WTC11 (cell line): ENCODE results near the gene DRC1. TPM values are rescaled to one million over a fixed set of nuclear protein-coding genes. Genes with fewer than 3 reads are reported as not detected.
A peak's percentile ranks its signal among the peaks of the same experiment; 100 is the strongest.

Experiments
- ATAC-seq: fragments of 200-7000 bp; cut with Tn5 transposase; 2 replicates; pipeline ENCODE4 v1.10.0; 2021; ENCODE audit warnings: mild to moderate bottlenecking, moderate library complexity
- CTCF ChIA-PET: fragments of 300-600 bp; sonication (Branson Sonifier 250); formaldehyde crosslinking; loops from one replicate; lab custom pipeline; 2021; ENCODE audit warnings: antibody characterized with exemption; lab: Charles Lee
- POLR2A ChIA-PET: fragments of 350-600 bp; sonication (Branson Sonifier 250); formaldehyde crosslinking; loops from one replicate; lab custom pipeline; 2021; ENCODE audit warnings: antibody characterized with exemption; lab: Charles Lee
- DNase-seq: peaks from one replicate; pipeline ENCODE4 v3.0.0; 2021; ENCODE audit warnings: low spot score
- H3K27ac Mint-ChIP-seq: 2 replicates; pipeline ENCODE4 v1.8.0; 2021; ENCODE audit warnings: mixed read lengths
- H3K27me3 Mint-ChIP-seq: 2 replicates; pipeline ENCODE4 v1.8.0; 2021; ENCODE audit warnings: low read depth, mild to moderate bottlenecking, moderate library complexity, mixed read lengths
- H3K36me3 Mint-ChIP-seq: 2 replicates; pipeline ENCODE4 v1.8.0; 2021; ENCODE audit warnings: mixed read lengths
- H3K4me1 Mint-ChIP-seq: 2 replicates; pipeline ENCODE4 v1.8.0; 2022; ENCODE audit warnings: mixed read lengths
- H3K4me3 Mint-ChIP-seq: 2 replicates; pipeline ENCODE4 v1.8.0; 2021; ENCODE audit warnings: mild to moderate bottlenecking, moderate library complexity, mixed read lengths
- H3K9me3 Mint-ChIP-seq: 2 replicates; pipeline ENCODE4 v1.8.0; 2021; ENCODE audit warnings: mixed read lengths
- ATF6 ChIP-seq: sonication (generic); formaldehyde crosslinking; IDR thresholded peaks from 2 replicates; pipeline ENCODE4 v1.8.1; 2023; ENCODE audit warnings: mild to moderate bottlenecking, missing genetic modification reagents
- CTCF ChIP-seq: fragments of 200-600 bp; IDR thresholded peaks from 2 replicates; pipeline ENCODE4 v1.8.0; 2022; ENCODE audit warnings: antibody characterized with exemption
- ETV6 ChIP-seq: sonication (generic); formaldehyde crosslinking; IDR thresholded peaks from 2 replicates; pipeline ENCODE4 v1.8.1; 2022; ENCODE audit warnings: mild to moderate bottlenecking, missing genetic modification reagents
- FOXJ3 ChIP-seq: sonication (generic); formaldehyde crosslinking; IDR thresholded peaks from 2 replicates; pipeline ENCODE4 v1.9.0; 2021; ENCODE audit warnings: missing genetic modification reagents, mild to moderate bottlenecking, borderline replicate concordance
- FOXK1 ChIP-seq: sonication (generic); formaldehyde crosslinking; IDR thresholded peaks from 2 replicates; pipeline ENCODE4 v1.8.0; 2022; ENCODE audit warnings: mild to moderate bottlenecking, moderate library complexity, missing genetic modification reagents
- FOXP1 ChIP-seq: sonication (generic); formaldehyde crosslinking; IDR thresholded peaks from 2 replicates; pipeline ENCODE4 v1.8.0; 2022; ENCODE audit warnings: missing genetic modification reagents, mild to moderate bottlenecking, moderate library complexity, borderline replicate concordance
- GRHL2 ChIP-seq: fragments of 250-450 bp; sonication (Bioruptor Pico); IDR thresholded peaks from 2 replicates; pipeline ENCODE4 v1.8.0; 2022; ENCODE audit warnings: mild to moderate bottlenecking, moderate library complexity; ENCODE audit not compliant: insufficient replicate concordance, severe bottlenecking
- MAX ChIP-seq: sonication (generic); formaldehyde crosslinking; IDR thresholded peaks from 2 replicates; pipeline ENCODE4 v1.8.0; 2022; ENCODE audit warnings: mild to moderate bottlenecking, missing genetic modification reagents
- MYBL2 ChIP-seq: sonication (generic); formaldehyde crosslinking; IDR thresholded peaks from 2 replicates; pipeline ENCODE4 v1.8.1; 2023; ENCODE audit warnings: mild to moderate bottlenecking, moderate library complexity, missing genetic modification reagents
- NFATC4 ChIP-seq: fragments of 250-450 bp; sonication (Bioruptor Pico); IDR thresholded peaks from 2 replicates; pipeline ENCODE4 v1.9.0; 2021; ENCODE audit warnings: mild to moderate bottlenecking
- NFYB ChIP-seq: sonication (generic); formaldehyde crosslinking; conservative IDR thresholded peaks from 2 replicates; pipeline ENCODE4 v1.8.0; 2022; ENCODE audit warnings: low read depth, missing genetic modification reagents
- PRDM15 ChIP-seq: sonication (generic); formaldehyde crosslinking; IDR thresholded peaks from 2 replicates; pipeline ENCODE4 v1.8.0; 2022; ENCODE audit warnings: missing genetic modification reagents
- SMAD3 ChIP-seq: sonication (generic); formaldehyde crosslinking; IDR thresholded peaks from 2 replicates; pipeline ENCODE4 v1.8.0; 2022; ENCODE audit warnings: missing genetic modification reagents, mild to moderate bottlenecking, borderline replicate concordance
- USF1 ChIP-seq: sonication (generic); formaldehyde crosslinking; IDR thresholded peaks from 2 replicates; pipeline ENCODE4 v1.8.0; 2022; ENCODE audit warnings: mild to moderate bottlenecking, missing genetic modification reagents
- ZNF671 ChIP-seq: fragments of 250-450 bp; sonication (Bioruptor Pico); IDR thresholded peaks from 2 replicates; pipeline ENCODE4 v1.8.0; 2021; ENCODE audit warnings: mild to moderate bottlenecking
- total RNA-seq: library from RNA; stranded (reverse); gene quantifications from 3 replicates; pipeline ENCODE4 v1.2.3, GENCODE V29; 2021

DRC1 gene
- total RNA-seq, 1 experiment from 2014 or later: 0.55 TPM

GRCh38 chr2:26459991-26460612 is 58.4 kb downstream of the DRC1 start:
- Mint-ChIP-seq H3K27ac (no peak overlapping the region), H3K9me3 (no peaks in the 10 kb centered on the region), H3K4me3 (no peak overlapping the region), H3K36me3 (no peaks in the 10 kb centered on the region), H3K4me1 (peaks cover 10% of the 10 kb centered on the region), H3K27me3 (no peaks in the 10 kb centered on the region; the same call in 1 of the 2 replicates)
- ATAC-seq (peak; percentile 10; the same call in 1 of the 2 replicates), DNase-seq (no peak)
- ChIA-PET CTCF (interaction anchor here (0.6 to 4.0 kb wide), 13 partner anchors 11 to 644 kb away, joined by 3 to 41 read pairs (median 4); partner anchors contain the start of gene OTOF), POLR2A (no interaction called here)
- TF ChIP-seq FOXJ3: no peak
- 0 out of 2 replicates have a peak, but pooled peaks have one; percentile 23 for TF ChIP-seq FOXP1 (CRISPR knock-in tag)
- TF ChIP-seq, all 79 proteins: peak for 1

- no peak for ATAC-seq
- ChIA-PET POLR2A (interaction anchor here (0.5 kb wide), 1 partner anchor 360 kb away, joined by 4 read pairs; no protein-coding TSS in a partner anchor), CTCF (interaction anchor here (0.6 to 4.0 kb wide), 11 partner anchors 9 to 645 kb away, joined by 3 to 41 read pairs (median 4); no protein-coding TSS in a partner anchor)
- Mint-ChIP-seq H3K4me1 (peaks cover 10% of the 10 kb centered on the region), H3K4me3 (no peak overlapping the region), H3K27ac (no peak overlapping the region), H3K36me3 (no peaks in the 10 kb centered on the region), H3K9me3 (no peaks in the 10 kb centered on the region), H3K27me3 (no peaks in the 10 kb centered on the region; the same call in 1 of the 2 replicates)
- DNase-seq: no peak
- TF ChIP-seq ETV6 (CRISPR knock-in tag): no peak
- TF ChIP-seq GRHL2 (CRISPR knock-in tag): no peak
- no peak for TF ChIP-seq USF1
- TF ChIP-seq NFATC4 (CRISPR knock-in tag): no peak
- no peak for TF ChIP-seq FOXK1 (CRISPR knock-in tag)
- TF ChIP-seq ATF6 (CRISPR knock-in tag): no peak
- no peak for TF ChIP-seq CTCF
- no peak for TF ChIP-seq SMAD3
- no peak for TF ChIP-seq MAX
- no peak for TF ChIP-seq MYBL2 (CRISPR knock-in tag)
- no peak for TF ChIP-seq ZNF671
- TF ChIP-seq NFYB: no peak
- no peak for TF ChIP-seq PRDM15 (CRISPR knock-in tag)
Measured at GRCh38 chr2:26460613-26461031, 58.9 kb downstream of the DRC1 start.
